ENCODE results near the gene SH2D2A. TPM values are rescaled to one million over a fixed set of nuclear protein-coding genes. Genes with fewer than 3 reads are reported as not detected.

Gene SH2D2A
- total and polyA plus RNA-seq, 9 of the 15 experiments (the other 6 are each of a cell fraction or from before 2014, with no cell fraction given), result 0.89 to 33.6 (median 6.9) TPM

DNA sequence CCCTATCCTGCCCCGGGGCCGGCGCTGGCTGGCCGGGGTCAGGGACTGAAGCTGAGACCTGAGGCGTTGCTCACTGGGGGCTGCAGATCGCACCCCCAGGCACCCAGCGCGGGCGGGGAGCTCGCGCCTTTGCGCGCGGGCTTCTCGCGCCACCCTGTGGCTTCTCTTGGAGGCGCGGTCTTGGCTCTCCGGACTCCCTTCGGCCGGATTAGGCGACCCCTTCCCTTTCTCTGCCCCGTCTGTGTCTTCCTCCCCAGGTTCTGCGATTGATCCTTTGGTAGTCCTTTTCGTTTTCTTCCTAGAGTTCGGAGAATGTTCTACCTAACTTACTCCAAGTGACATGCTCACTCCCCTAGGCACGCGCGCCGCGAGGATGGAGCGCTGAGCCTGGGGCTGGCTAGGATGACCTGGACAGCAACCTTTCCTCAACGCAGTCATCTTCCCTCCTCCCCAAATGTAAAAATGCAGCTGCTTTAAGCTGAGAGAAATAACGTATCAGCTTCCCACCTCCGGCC is 43.5 kb upstream of the SH2D2A start (continued):
- TF ChIP-seq TRIM25 (IDR thresholded peaks at IDR 0.05; ENCODE audit: borderline replicate concordance), result no peak
- no peak; the same call in 1 of the 2 replicates for TF ChIP-seq KLF16 (IDR thresholded peaks at IDR 0.05)
- TF ChIP-seq THRB (CRISPR knock-in tag; conservative IDR thresholded peaks at IDR 0.05), result 0 out of 2 replicates have a peak, but pooled peaks have one; percentile 16
- TF ChIP-seq, protein P1, sequence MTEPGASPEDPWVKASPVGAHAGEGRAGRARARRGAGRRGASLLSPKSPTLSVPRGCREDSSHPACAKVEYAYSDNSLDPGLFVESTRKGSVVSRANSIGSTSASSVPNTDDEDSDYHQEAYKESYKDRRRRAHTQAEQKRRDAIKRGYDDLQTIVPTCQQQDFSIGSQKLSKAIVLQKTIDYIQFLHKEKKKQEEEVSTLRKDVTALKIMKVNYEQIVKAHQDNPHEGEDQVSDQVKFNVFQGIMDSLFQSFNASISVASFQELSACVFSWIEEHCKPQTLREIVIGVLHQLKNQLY (CRISPR knock-in tag; conservative IDR thresholded peaks at IDR 0.05), result no peak
- peak in 1 of 2 experiments; percentile 36; a peak in 1 of 4 replicates for TF ChIP-seq SIN3A (IDR thresholded peaks at IDR 0.05; ENCODE audit: borderline replicate concordance in 2 of 2, control insufficient read depth in 1 of 2, low read depth in 2 of 2, low read length in 2 of 2)
- peak; percentile 90 for TF ChIP-seq CTBP1 (IDR thresholded peaks at IDR 0.05; ENCODE audit: borderline replicate concordance)
- peak; percentile 65 for TF ChIP-seq CC2D1A (IDR thresholded peaks at IDR 0.05)
- TF ChIP-seq ETS2 (tag; IDR thresholded peaks at IDR 0.05; ENCODE audit: borderline replicate concordance, poor library complexity, severe bottlenecking), result no peak
- TF ChIP-seq YY1 (IDR thresholded peaks at IDR 0.05; ENCODE audit: borderline replicate concordance in 1 of 3, control insufficient read depth in 1 of 3, extremely low read depth in 1 of 3, insufficient read depth in 3 of 3, insufficient read length in 1 of 3, insufficient replicate concordance in 2 of 3, low read depth in 1 of 3, low read length in 2 of 3), result peak in 1 of 3 experiments; percentile 40
- TF ChIP-seq NFRKB (IDR thresholded peaks at IDR 0.05; ENCODE audit: low read depth), result no peak
- TF ChIP-seq, protein P2, sequence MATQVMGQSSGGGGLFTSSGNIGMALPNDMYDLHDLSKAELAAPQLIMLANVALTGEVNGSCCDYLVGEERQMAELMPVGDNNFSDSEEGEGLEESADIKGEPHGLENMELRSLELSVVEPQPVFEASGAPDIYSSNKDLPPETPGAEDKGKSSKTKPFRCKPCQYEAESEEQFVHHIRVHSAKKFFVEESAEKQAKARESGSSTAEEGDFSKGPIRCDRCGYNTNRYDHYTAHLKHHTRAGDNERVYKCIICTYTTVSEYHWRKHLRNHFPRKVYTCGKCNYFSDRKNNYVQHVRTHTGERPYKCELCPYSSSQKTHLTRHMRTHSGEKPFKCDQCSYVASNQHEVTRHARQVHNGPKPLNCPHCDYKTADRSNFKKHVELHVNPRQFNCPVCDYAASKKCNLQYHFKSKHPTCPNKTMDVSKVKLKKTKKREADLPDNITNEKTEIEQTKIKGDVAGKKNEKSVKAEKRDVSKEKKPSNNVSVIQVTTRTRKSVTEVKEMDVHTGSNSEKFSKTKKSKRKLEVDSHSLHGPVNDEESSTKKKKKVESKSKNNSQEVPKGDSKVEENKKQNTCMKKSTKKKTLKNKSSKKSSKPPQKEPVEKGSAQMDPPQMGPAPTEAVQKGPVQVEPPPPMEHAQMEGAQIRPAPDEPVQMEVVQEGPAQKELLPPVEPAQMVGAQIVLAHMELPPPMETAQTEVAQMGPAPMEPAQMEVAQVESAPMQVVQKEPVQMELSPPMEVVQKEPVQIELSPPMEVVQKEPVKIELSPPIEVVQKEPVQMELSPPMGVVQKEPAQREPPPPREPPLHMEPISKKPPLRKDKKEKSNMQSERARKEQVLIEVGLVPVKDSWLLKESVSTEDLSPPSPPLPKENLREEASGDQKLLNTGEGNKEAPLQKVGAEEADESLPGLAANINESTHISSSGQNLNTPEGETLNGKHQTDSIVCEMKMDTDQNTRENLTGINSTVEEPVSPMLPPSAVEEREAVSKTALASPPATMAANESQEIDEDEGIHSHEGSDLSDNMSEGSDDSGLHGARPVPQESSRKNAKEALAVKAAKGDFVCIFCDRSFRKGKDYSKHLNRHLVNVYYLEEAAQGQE (IDR thresholded peaks at IDR 0.05; ENCODE audit: borderline replicate concordance), result peak; percentile 87
- TF ChIP-seq, protein P2 (CRISPR knock-in tag; IDR thresholded peaks at IDR 0.05; ENCODE audit: low read depth), result 0 out of 2 replicates have a peak, but pooled peaks have one; percentile 16
- TF ChIP-seq ARNT (IDR thresholded peaks at IDR 0.05), result peak in 1 of 2 experiments; percentile 21; a peak in 1 of 4 replicates
- no peak for TF ChIP-seq CCAR2 (IDR thresholded peaks at IDR 0.05; ENCODE audit: low read depth, low read length)
- TF ChIP-seq ZNF347 (CRISPR knock-in tag; IDR thresholded peaks at IDR 0.05; ENCODE audit: low read depth), result no peak

Measured in K562 (cell line).